Tibial artery (tissue), 4 donors: ENCODE measurements around the gene ZNF28.
"Not testable (repeated sequence)": the region's sequence is repeated elsewhere in the genome, so short reads cannot be mapped to it uniquely, and the experiment has no call there.

Experiments used
- DNase-seq, 2 donors: peaks; one replicate each; pipeline ENCODE4 v3.0.0-alpha.2; 2019
- H3K27ac ChIP-seq, 2 donors: fragments of 200-600 bp; sonication (generic) in 1 of 2; 1 replicate in 1 of 2; 2 replicates in 1 of 2; pipeline ENCODE4 v1.5.1; 2018 to 2019; ENCODE audit warnings: mild to moderate bottlenecking in 1 of 2
- H3K27me3 ChIP-seq, 2 donors: fragments of 200-600 bp; sonication (generic) in 1 of 2; one replicate each; pipeline versions ENCODE4 v1.5.1 to v1.6.0; 2016 to 2019
- H3K36me3 ChIP-seq, 3 donors: fragments of 200-600 bp; sonication (generic) in 2 of 3; one replicate each; pipeline ENCODE4 v1.5.1; 2016 to 2019; ENCODE audit warnings: mild to moderate bottlenecking in 2 of 3
- H3K4me1 ChIP-seq, 4 donors: fragments of 200-600 bp; sonication (generic) in 2 of 4; 1 replicate in 3 of 4; 2 replicates in 1 of 4; pipeline ENCODE4 v1.5.1; 2016 to 2019
- H3K4me3 ChIP-seq, 2 donors: fragments of 200-600 bp; sonication (generic) in 1 of 2; 1 replicate in 1 of 2; 2 replicates in 1 of 2; pipeline ENCODE4 v1.5.1; 2018 to 2019; ENCODE audit warnings: mild to moderate bottlenecking in 2 of 2
- H3K9me3 ChIP-seq, 3 donors: fragments of 200-600 bp; sonication (generic) in 1 of 3; one replicate each; pipeline ENCODE4 v1.5.1; 2016 to 2019
- intact Hi-C: fragments of 100-400 bp; cut with DNase I; formaldehyde crosslinking; loops from one replicate; pipeline ENCODE4 v1.15.0; 2023; ENCODE audit warnings: low total_unique reads

Gene ZNF28

GRCh38 chr19:52821204-52821960 lies at the start of gene ZNF28:
TSS of gene ZNF28 (minus strand) at chr19:52821633. CDS start at chr19:52817958, 3,675 bp downstream.
- H3K27me3 ChIP-seq, H3K4me1 ChIP-seq, H3K9me3 ChIP-seq: not testable (repeated sequence)
- H3K4me3 ChIP-seq = peak within 1 kb of the TSS; percentile 65 to 72
- H3K36me3 ChIP-seq = peaks cover 0 to 22% (median 7%) of the 10 kb centered on the region in 3 donors
- intact Hi-C loops = loop anchor here (5.0 kb wide), 1 partner anchor 36 kb away; the partner anchor contains the start of gene ZNF468
- DNase-seq = peak; percentile 67 to 87
- H3K27ac ChIP-seq = peak within 1 kb of the TSS; percentile 70 to 82

GRCh38 chr19:52868031-52868430 lies 46.6 kb upstream of the ZNF28 start:
- H3K9me3 ChIP-seq, DNase-seq, H3K27me3 ChIP-seq, H3K4me3 ChIP-seq, intact Hi-C loops, H3K27ac ChIP-seq, H3K36me3 ChIP-seq, H3K4me1 ChIP-seq: not testable (repeated sequence)

DNA sequence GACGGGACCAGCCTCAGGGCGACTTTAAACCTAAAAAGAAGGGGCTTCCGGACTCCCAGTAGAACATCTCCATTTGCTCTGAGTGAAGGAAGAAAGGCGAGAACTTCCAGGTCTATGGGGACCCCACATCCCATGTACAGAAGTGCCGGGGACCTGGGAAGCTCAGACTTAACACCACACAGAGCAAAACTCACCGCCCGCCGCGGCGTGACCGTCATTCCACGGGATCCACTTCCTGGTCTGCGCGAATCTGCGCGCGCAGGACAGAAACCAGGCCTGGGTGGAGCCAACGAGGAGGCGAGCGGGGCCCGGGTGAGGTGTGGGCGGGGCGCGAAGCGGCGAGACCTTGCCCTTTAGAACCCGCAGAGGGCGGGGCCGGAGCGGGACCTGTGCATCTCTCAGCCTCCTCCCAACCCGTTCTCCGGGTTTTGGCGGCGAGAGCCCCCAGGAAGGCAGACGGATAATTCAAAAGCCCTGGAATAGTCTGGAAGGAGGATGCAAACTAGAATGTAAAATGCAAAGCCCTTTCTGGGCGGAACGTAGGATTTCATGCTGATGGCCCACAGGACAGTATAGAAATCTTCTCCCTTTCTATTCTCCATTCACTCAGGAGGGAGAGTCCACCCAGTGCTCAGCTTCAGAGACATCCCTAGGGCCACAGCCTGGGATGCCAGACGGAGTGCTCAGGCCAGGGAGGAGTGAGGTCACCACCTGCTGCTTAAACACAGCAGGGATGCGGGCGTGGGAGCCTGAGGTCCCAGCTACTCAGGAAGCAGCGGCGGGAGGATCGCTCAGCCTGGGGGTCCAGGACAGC lies 36.2 kb upstream of the ZNF28 start, which contains the start of gene ZNF468:
Gene ZNF468, minus strand, starts transcription at position 242 of the 814 bp plus-strand sequence. CDS start 3,347 bp downstream, outside the sequence.
- DNase-seq = peak; percentile 79 to 86
- Histone ChIP-seq H3K27ac (peak within 1 kb of the TSS; percentile 75 to 76), H3K4me1 (peaks cover 0 to 12% (median 2%) of the 10 kb centered on the region in 4 donors), H3K36me3 (peaks cover 16 to 18% (median 18%) of the 10 kb centered on the region in 3 donors), H3K4me3 (peak within 1 kb of the TSS; percentile 57 to 73)
- H3K9me3 ChIP-seq, H3K27me3 ChIP-seq: not testable (repeated sequence)
- intact Hi-C loops = loop anchor here (5.0 kb wide), 1 partner anchor 35 kb away; the partner anchor contains the start of gene ZNF28

GRCh38 chr19:52856540-52857377 lies 35.3 kb upstream of the ZNF28 start:
- Histone ChIP-seq H3K4me3 (peak overlapping the region; percentile 57 to 73), H3K27ac (peak overlapping the region; percentile 75 to 76), H3K36me3 (peaks cover 25 to 27% (median 25%) of the 10 kb centered on the region in 3 donors), H3K4me1 (peaks cover 0 to 12% (median 2%) of the 10 kb centered on the region in 4 donors)
- intact Hi-C loops = loop anchor here (5.0 kb wide), 1 partner anchor 34 kb away; the partner anchor contains the start of gene ZNF28
- not testable (repeated sequence) for H3K9me3 ChIP-seq, H3K27me3 ChIP-seq
- DNase-seq = peak in 1 of 2 donors; percentile 70

DNA sequence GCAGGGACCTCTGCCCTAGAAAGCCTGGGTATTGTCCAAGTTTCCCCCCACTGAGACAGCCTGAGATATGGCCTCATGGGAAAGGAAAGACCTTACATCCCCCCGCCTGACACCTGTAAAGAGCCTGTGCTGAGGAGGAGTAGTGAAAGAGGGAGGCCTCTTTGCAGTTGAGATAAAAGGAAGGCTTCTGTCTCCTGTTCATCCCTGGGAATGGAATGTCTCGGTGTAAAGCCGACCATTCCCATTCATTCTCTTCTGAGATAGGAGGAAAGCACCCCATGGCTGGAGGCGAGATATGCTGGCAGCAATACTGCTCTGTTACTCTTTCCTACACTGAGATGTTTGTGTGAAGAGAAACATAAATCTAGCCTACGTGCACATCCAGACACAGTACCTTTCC lies 25.9 kb upstream of the ZNF28 start:
- intact Hi-C loops, H3K4me1 ChIP-seq, H3K27me3 ChIP-seq, H3K4me3 ChIP-seq, H3K27ac ChIP-seq, DNase-seq: not testable (repeated sequence)
- H3K9me3 ChIP-seq = peaks cover 0 to 38% (median 16%) of the 10 kb centered on the region in 3 donors
- peaks cover 95 to 99% (median 96%) of the 10 kb centered on the region in 3 donors for H3K36me3 ChIP-seq

- H3K27ac ChIP-seq, H3K4me1 ChIP-seq, DNase-seq, H3K4me3 ChIP-seq, intact Hi-C loops, H3K27me3 ChIP-seq: not testable (repeated sequence)
- H3K36me3 ChIP-seq = peaks cover 86 to 98% (median 97%) of the 10 kb centered on the region in 3 donors
- peaks cover 4 to 90% (median 53%) of the 10 kb centered on the region in 3 donors for H3K9me3 ChIP-seq
These were observed 19.5 kb upstream of the ZNF28 start for GRCh38 chr19:52840825-52841465.

DNA sequence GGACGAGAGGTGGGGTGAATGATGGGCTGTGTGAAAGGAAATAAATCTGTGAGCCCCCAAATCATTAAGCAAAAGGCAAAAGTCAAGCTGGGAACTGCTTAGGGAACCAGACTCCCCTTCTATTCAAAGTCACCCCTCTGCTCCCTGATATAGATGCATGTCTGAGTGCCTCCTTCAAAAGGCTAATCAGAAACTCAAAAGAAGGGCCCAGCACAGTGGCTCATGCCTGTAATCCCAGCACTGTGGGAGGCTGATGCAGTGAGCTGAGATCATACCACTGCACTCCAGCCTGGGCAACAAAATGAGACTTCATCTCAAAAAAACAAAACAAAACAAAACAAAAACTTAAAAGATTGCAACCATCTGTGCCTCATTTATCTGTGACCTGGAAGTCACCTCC lies 12.9 kb upstream of the ZNF28 start:
- H3K27me3 ChIP-seq, DNase-seq, H3K4me1 ChIP-seq, H3K27ac ChIP-seq, H3K4me3 ChIP-seq, intact Hi-C loops: not testable (repeated sequence)
- H3K36me3 ChIP-seq = peaks cover 24 to 36% (median 31%) of the 10 kb centered on the region in 3 donors
- peaks cover 0 to 28% (median 14%) of the 10 kb centered on the region in 3 donors for H3K9me3 ChIP-seq

DNA sequence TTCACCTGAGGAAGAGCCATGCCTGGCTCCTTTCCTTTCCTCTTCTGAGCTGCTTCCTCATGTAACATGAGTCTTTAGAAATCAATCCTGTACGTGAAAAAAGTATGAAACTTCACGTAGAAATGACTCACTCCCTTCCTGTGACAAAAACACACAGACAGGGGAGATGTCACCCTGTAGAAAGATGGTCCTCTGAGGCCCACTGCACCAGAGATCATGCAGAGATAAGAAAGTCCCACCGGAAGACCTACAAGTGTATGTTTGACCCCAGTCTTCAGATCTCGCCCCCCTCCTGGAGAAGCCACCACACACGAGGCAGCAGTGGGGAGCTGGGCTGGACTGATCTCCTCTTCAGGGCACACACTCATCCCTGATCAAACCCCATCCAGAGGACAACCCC lies 12.1 kb upstream of the ZNF28 start:
- H3K4me1 ChIP-seq, H3K27ac ChIP-seq, H3K27me3 ChIP-seq, DNase-seq, H3K4me3 ChIP-seq, intact Hi-C loops: not testable (repeated sequence)
- Histone ChIP-seq H3K36me3 (peaks cover 16 to 28% (median 24%) of the 10 kb centered on the region in 3 donors), H3K9me3 (peaks cover 0 to 21% (median 7%) of the 10 kb centered on the region in 3 donors)

DNA sequence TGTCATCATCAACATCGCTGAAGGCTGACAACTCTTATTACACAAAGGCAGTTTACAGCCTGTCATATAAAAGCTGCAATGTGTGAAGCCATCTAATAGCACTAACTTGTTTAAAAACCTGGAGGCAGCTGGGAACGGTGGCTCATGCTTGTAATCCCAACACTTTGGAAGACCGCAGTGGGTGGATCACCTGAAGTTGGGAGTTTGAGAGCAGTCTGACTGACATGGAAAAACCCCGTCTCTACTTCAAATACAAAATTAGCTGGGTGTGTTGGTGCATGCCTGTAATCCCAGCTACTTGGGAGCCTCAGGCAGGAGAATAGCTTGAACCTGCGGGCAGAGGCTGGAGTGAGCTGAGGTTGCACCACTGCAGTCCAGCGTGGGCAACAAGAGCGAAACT lies 8.4 kb upstream of the ZNF28 start:
- H3K4me3 ChIP-seq, DNase-seq, intact Hi-C loops, H3K9me3 ChIP-seq, H3K36me3 ChIP-seq, H3K4me1 ChIP-seq, H3K27me3 ChIP-seq, H3K27ac ChIP-seq: not testable (repeated sequence)
